Measurements from ENCODE around the gene LINC01488. TPM values are rescaled to one million over a fixed set of nuclear protein-coding genes. Genes with fewer than 3 reads are reported as not detected.

The LINC01488 gene
- total and polyA plus RNA-seq, 9 of the 15 experiments (the other 6 are each of a cell fraction or from before 2014, with no cell fraction given) = not detected

DNA sequence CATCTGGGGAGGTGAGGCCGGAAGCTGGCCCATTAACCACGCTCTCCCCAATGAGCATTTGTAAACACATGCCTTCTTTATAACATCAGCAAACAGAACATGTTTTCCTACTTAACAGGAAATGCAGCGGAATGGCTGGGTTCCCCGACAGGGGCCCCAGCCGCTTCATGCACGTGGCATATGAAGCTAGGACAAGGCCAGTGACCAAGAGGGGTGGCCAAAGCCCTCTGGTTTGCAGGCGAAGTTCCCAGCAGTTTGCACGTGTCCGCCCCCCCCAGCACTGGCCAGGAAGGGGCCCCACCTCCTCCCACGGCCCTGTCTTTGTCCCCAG lies 38.7 kb upstream of the LINC01488 start (continued):
- 0 out of 2 replicates have a peak, but pooled peaks have one; percentile 44 for TF ChIP-seq CREB3 (tag; conservative IDR thresholded peaks at IDR 0.05; ENCODE audit: low read depth)
- TF ChIP-seq, protein P1, sequence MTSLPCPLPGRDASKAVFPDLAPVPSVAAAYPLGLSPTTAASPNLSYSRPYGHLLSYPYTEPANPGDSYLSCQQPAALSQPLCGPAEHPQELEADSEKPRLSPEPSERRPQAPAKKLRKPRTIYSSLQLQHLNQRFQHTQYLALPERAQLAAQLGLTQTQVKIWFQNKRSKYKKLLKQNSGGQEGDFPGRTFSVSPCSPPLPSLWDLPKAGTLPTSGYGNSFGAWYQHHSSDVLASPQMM (CRISPR knock-in tag; IDR thresholded peaks at IDR 0.05) = no peak
- TF ChIP-seq TAF9B (IDR thresholded peaks at IDR 0.05; ENCODE audit: partially characterized antibody) = no peak
- TF ChIP-seq E2F3 (CRISPR knock-in tag; IDR thresholded peaks at IDR 0.05) = peak; percentile 80
- no peak for TF ChIP-seq GTF2E2 (tag; IDR thresholded peaks at IDR 0.05)
- TF ChIP-seq, protein P2, sequence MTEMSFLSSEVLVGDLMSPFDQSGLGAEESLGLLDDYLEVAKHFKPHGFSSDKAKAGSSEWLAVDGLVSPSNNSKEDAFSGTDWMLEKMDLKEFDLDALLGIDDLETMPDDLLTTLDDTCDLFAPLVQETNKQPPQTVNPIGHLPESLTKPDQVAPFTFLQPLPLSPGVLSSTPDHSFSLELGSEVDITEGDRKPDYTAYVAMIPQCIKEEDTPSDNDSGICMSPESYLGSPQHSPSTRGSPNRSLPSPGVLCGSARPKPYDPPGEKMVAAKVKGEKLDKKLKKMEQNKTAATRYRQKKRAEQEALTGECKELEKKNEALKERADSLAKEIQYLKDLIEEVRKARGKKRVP (CRISPR knock-in tag; IDR thresholded peaks at IDR 0.05) = no peak
- TF ChIP-seq, protein P3, sequence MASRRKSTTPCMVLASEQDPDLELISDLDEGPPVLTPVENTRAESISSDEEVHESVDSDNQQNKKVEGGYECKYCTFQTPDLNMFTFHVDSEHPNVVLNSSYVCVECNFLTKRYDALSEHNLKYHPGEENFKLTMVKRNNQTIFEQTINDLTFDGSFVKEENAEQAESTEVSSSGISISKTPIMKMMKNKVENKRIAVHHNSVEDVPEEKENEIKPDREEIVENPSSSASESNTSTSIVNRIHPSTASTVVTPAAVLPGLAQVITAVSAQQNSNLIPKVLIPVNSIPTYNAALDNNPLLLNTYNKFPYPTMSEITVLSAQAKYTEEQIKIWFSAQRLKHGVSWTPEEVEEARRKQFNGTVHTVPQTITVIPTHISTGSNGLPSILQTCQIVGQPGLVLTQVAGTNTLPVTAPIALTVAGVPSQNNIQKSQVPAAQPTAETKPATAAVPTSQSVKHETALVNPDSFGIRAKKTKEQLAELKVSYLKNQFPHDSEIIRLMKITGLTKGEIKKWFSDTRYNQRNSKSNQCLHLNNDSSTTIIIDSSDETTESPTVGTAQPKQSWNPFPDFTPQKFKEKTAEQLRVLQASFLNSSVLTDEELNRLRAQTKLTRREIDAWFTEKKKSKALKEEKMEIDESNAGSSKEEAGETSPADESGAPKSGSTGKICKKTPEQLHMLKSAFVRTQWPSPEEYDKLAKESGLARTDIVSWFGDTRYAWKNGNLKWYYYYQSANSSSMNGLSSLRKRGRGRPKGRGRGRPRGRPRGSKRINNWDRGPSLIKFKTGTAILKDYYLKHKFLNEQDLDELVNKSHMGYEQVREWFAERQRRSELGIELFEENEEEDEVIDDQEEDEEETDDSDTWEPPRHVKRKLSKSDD (conservative IDR thresholded peaks at IDR 0.05; ENCODE audit: low read length) = no peak
- TF ChIP-seq SIN3A (IDR thresholded peaks at IDR 0.05; ENCODE audit: borderline replicate concordance in 2 of 2, control insufficient read depth in 1 of 2, low read depth in 2 of 2, low read length in 2 of 2) = 0 out of 4 replicates have a peak, but pooled peaks of 1 of the 2 experiments have one; percentile 9
- TF ChIP-seq NR4A1 (CRISPR knock-in tag; IDR thresholded peaks at IDR 0.05) = 0 out of 2 replicates have a peak, but pooled peaks have one; percentile 50
- no peak; the same call in 1 of the 2 replicates for TF ChIP-seq NR4A1 (tag; IDR thresholded peaks at IDR 0.05)
- no peak for TF ChIP-seq ZNF23 (CRISPR knock-in tag; IDR thresholded peaks at IDR 0.05)
- TF ChIP-seq ZNF766 (CRISPR knock-in tag; conservative IDR thresholded peaks at IDR 0.05) = peak; percentile 65; the same call in 1 of the 2 replicates
- TF ChIP-seq, protein P4, sequence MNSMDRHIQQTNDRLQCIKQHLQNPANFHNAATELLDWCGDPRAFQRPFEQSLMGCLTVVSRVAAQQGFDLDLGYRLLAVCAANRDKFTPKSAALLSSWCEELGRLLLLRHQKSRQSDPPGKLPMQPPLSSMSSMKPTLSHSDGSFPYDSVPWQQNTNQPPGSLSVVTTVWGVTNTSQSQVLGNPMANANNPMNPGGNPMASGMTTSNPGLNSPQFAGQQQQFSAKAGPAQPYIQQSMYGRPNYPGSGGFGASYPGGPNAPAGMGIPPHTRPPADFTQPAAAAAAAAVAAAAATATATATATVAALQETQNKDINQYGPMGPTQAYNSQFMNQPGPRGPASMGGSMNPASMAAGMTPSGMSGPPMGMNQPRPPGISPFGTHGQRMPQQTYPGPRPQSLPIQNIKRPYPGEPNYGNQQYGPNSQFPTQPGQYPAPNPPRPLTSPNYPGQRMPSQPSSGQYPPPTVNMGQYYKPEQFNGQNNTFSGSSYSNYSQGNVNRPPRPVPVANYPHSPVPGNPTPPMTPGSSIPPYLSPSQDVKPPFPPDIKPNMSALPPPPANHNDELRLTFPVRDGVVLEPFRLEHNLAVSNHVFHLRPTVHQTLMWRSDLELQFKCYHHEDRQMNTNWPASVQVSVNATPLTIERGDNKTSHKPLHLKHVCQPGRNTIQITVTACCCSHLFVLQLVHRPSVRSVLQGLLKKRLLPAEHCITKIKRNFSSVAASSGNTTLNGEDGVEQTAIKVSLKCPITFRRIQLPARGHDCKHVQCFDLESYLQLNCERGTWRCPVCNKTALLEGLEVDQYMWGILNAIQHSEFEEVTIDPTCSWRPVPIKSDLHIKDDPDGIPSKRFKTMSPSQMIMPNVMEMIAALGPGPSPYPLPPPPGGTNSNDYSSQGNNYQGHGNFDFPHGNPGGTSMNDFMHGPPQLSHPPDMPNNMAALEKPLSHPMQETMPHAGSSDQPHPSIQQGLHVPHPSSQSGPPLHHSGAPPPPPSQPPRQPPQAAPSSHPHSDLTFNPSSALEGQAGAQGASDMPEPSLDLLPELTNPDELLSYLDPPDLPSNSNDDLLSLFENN (IDR thresholded peaks at IDR 0.05; ENCODE audit: low read depth in 2 of 2, low read length in 2 of 2) = no peak
- no peak for TF ChIP-seq NFXL1 (CRISPR knock-in tag; IDR thresholded peaks at IDR 0.05)
- TF ChIP-seq, protein P5, sequence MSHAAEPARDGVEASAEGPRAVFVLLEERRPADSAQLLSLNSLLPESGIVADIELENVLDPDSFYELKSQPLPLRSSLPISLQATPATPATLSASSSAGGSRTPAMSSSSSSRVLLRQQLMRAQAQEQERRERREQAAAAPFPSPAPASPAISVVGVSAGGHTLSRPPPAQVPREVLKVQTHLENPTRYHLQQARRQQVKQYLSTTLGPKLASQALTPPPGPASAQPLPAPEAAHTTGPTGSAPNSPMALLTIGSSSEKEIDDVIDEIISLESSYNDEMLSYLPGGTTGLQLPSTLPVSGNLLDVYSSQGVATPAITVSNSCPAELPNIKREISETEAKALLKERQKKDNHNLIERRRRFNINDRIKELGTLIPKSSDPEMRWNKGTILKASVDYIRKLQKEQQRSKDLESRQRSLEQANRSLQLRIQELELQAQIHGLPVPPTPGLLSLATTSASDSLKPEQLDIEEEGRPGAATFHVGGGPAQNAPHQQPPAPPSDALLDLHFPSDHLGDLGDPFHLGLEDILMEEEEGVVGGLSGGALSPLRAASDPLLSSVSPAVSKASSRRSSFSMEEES (CRISPR knock-in tag; IDR thresholded peaks at IDR 0.05) = 0 out of 2 replicates have a peak, but pooled peaks have one; percentile 1
- 0 out of 2 replicates have a peak, but pooled peaks have one; percentile 24 for TF ChIP-seq ZNF584 (CRISPR knock-in tag; IDR thresholded peaks at IDR 0.05; ENCODE audit: low read depth)

All from K562 (cell line).